ENCODE results near the gene CDC37.

- no peak for TF ChIP-seq EZH2 (IDR thresholded peaks at IDR 0.05; ENCODE audit: low read length, unreplicated experiment)
- TF ChIP-seq CTCF (conservative IDR thresholded peaks at IDR 0.05; ENCODE audit: low read depth, low read length), result peak; percentile 98
These were observed 14.4 kb downstream of the CDC37 start for GRCh38 chr19:10388957-10389356.

All from PC-3 (cell line).